Uterus (tissue), 4 donors: ENCODE results near the gene ATP7B. TPM values are rescaled to one million over a fixed set of nuclear protein-coding genes. Genes with fewer than 3 reads are reported as not detected.
"Not testable (repeated sequence)": the region's sequence is repeated elsewhere in the genome, so short reads cannot be mapped to it uniquely, and the experiment has no call there.

Experiments used
- DNase-seq, 2 donors: peaks; one replicate each; pipeline ENCODE4 v3.0.0-alpha.2; 2019 to 2020
- H3K27ac ChIP-seq, 2 donors: fragments of 200-600 bp; sonication (generic); 1 replicate in 1 of 2; 2 replicates in 1 of 2; pipeline ENCODE4 v1.5.1; 2016 to 2018
- H3K27me3 ChIP-seq, 2 donors: fragments of 200-600 bp; sonication (generic); one replicate each; pipeline ENCODE4 v1.5.1; 2018 to 2019; ENCODE audit warnings: control low read depth in 1 of 2
- H3K36me3 ChIP-seq, 2 donors: fragments of 200-600 bp; sonication (generic); one replicate each; pipeline ENCODE4 v1.5.1; 2019; ENCODE audit warnings: control low read depth in 1 of 2
- H3K4me1 ChIP-seq, 2 donors: fragments of 200-600 bp; sonication (generic); one replicate each; pipeline ENCODE4 v1.5.1; 2018 to 2019; ENCODE audit warnings: control low read depth in 1 of 2
- H3K4me3 ChIP-seq, 2 donors: fragments of 200-600 bp; sonication (generic); 1 replicate in 1 of 2; 2 replicates in 1 of 2; pipeline ENCODE4 v1.5.1; 2018 to 2019; ENCODE audit warnings: mild to moderate bottlenecking in 1 of 2
- H3K9me3 ChIP-seq, 2 donors: fragments of 200-600 bp; sonication (generic); one replicate each; pipeline ENCODE4 v1.5.1; 2019; ENCODE audit warnings: control low read depth in 1 of 2
- POLR2A ChIP-seq, 2 donors: fragments of 450-650 bp; IDR thresholded peaks; one replicate each; pipeline ENCODE4 v1.6.1; 2016; ENCODE audit warnings: antibody characterized with exemption in 2 of 2, mild to moderate bottlenecking in 1 of 2, moderate library complexity in 1 of 2
- intact Hi-C: fragments of 100-400 bp; cut with DNase I; formaldehyde crosslinking; loops from one replicate; pipeline ENCODE4 v1.15.1; 2023; ENCODE audit warnings: low total_unique reads
- total RNA-seq, 4 donors: library from RNA; depleted of rRNA in 3 of 4; stranded (reverse); fragments of >200 nt in 3 of 4; gene quantifications; one replicate each; pipeline versions ENCODE4 v1.1.0 to v1.2.4, GENCODE V29; 2014 to 2023
- TF ChIP-seq, protein P1 (sequence below), 4 experiments: fragments of 200-600 bp in 2 of 4; fragments of 450-650 bp in 2 of 4; sonication (generic) in 2 of 4; IDR thresholded peaks; one replicate each; pipeline ENCODE4 v1.5.1; 2016 to 2019; ENCODE audit warnings: antibody characterized with exemption in 4 of 4, mild to moderate bottlenecking in 2 of 4, moderate library complexity in 1 of 4
- donor health status: DM: yes; HTN: yes; CAD: no.

ATP7B gene
- total RNA-seq, 4 donors from 2014 or later = 9.2 to 16.2 (median 9.9) TPM

- Histone ChIP-seq H3K4me3 (no peak overlapping the region), H3K27ac (no peak overlapping the region), H3K9me3 (no peaks in the 10 kb centered on the region), H3K4me1 (no peaks in the 10 kb centered on the region), H3K36me3 (no peaks in the 10 kb centered on the region), H3K27me3 (no peaks in the 10 kb centered on the region)
- no peak for TF ChIP-seq POLR2A (IDR thresholded peaks at IDR 0.05)
- TF ChIP-seq, protein P1, sequence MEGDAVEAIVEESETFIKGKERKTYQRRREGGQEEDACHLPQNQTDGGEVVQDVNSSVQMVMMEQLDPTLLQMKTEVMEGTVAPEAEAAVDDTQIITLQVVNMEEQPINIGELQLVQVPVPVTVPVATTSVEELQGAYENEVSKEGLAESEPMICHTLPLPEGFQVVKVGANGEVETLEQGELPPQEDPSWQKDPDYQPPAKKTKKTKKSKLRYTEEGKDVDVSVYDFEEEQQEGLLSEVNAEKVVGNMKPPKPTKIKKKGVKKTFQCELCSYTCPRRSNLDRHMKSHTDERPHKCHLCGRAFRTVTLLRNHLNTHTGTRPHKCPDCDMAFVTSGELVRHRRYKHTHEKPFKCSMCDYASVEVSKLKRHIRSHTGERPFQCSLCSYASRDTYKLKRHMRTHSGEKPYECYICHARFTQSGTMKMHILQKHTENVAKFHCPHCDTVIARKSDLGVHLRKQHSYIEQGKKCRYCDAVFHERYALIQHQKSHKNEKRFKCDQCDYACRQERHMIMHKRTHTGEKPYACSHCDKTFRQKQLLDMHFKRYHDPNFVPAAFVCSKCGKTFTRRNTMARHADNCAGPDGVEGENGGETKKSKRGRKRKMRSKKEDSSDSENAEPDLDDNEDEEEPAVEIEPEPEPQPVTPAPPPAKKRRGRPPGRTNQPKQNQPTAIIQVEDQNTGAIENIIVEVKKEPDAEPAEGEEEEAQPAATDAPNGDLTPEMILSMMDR (IDR thresholded peaks at IDR 0.05) = no peak
- DNase-seq = no peak
- intact Hi-C loops = no loop called here
Measured at GRCh38 chr13:52043675-52044074, 32.4 kb upstream of the ATP7B start.

DNA sequence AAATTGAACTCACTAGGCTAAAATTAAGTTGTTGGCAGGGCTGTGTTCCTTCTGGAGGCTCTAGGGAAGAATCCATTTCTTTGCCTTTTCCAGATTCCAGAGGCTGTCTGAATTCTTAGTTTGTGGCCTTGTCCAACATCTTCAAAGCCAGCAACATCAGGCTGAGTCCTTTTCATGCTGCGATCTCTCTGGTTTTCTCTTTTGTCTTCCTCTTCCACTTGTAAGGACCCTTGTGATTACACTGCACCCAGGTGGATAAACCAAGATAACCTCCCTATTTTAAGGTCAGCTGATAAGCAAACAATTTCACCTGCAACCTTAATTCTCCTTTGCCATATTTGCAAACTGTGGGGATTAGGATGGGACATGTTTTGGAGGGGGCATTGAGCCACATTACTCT is 24.8 kb upstream of the ATP7B start:
- TF ChIP-seq, protein P1 (IDR thresholded peaks at IDR 0.05) = no peak
- no peak for TF ChIP-seq POLR2A (IDR thresholded peaks at IDR 0.05)
- intact Hi-C loops = no loop called here
- Histone ChIP-seq H3K4me1 (no peaks in the 10 kb centered on the region), H3K9me3 (no peaks in the 10 kb centered on the region), H3K27ac (no peak overlapping the region), H3K4me3 (no peak overlapping the region), H3K36me3 (no peaks in the 10 kb centered on the region), H3K27me3 (no peaks in the 10 kb centered on the region)
- no peak for DNase-seq

- no peak for DNase-seq
- TF ChIP-seq, protein P1 (IDR thresholded peaks at IDR 0.05) = no peak
- no peak for TF ChIP-seq POLR2A (IDR thresholded peaks at IDR 0.05)
- intact Hi-C loops = no loop called here
- H3K27ac ChIP-seq = no peak overlapping the region
- no peaks in the 10 kb centered on the region for H3K36me3 ChIP-seq
- H3K27me3 ChIP-seq = no peaks in the 10 kb centered on the region
- no peaks in the 10 kb centered on the region for H3K4me1 ChIP-seq
- H3K4me3 ChIP-seq = no peak overlapping the region
- no peaks in the 10 kb centered on the region for H3K9me3 ChIP-seq
Measured at GRCh38 chr13:52034616-52035226, 23.5 kb upstream of the ATP7B start.

DNA sequence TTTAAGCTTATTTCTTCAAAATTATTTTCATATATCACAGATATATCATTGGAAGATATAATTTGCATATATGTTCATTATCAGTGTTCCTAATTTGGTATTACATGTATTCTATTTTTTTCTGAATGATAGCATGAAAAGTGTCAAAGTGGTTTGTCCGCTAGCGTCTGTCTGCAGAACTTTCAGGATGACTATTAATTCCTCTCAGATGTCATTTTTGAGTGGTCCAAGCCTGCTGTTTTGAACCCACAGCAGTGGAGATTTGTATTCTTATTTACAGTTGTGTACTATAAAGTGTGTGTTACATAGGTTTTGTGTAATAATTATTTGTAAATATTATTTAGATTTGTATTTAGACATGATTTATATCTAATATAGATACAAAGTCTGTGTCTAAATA is 21.8 kb upstream of the ATP7B start:
- intact Hi-C loops = no loop called here

DNA sequence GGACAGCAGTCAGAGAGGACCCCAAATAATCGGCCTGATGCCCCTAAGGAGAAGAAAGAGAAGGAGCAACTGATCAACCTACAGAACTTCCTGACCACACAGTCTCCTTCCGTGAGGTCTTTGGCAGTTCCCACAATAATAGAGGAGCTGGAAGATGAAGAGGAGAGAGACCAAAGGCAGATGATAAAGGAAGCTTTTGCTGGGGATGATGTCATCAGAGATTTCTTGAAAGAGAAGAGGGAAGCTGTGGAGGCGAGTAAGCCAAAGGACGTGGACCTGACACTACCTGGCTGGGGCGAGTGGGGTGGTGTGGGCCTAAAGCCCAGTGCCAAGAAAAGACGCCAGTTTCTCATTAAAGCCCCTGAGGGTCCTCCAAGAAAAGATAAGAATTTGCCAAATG is 19.2 kb upstream of the ATP7B start:
- H3K27me3 ChIP-seq, intact Hi-C loops, H3K36me3 ChIP-seq: not testable (repeated sequence)

More for the DNA sequence above, 21.8 kb upstream of the ATP7B start:
- TF ChIP-seq, protein P1 (IDR thresholded peaks at IDR 0.05) = no peak
- TF ChIP-seq POLR2A (IDR thresholded peaks at IDR 0.05) = no peak
- H3K36me3 ChIP-seq = no peaks in the 10 kb centered on the region
- H3K9me3 ChIP-seq = no peaks in the 10 kb centered on the region
- no peak overlapping the region for H3K4me3 ChIP-seq
- DNase-seq = no peak
- no peaks in the 10 kb centered on the region for H3K4me1 ChIP-seq
- no peaks in the 10 kb centered on the region for H3K27me3 ChIP-seq
- no peak overlapping the region for H3K27ac ChIP-seq

DNA sequence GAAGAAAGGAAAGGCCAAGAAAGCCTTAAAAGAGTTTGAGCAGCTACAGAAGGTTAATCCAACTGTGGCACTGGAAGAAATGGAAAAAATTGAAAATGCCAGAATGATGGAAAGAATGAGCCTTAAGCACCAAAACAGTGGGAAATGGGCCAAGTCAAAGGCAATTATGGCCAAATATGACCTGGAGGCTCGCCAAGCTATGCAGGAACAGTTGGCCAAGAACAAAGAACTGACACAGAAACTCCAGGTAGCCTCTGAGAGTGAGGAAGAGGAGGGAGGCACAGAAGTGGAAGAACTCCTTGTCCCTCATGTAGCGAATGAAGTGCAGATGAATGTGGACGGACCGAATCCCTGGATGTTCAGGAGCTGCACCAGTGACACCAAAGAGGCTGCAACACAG is 18.3 kb upstream of the ATP7B start:
- no peak for TF ChIP-seq POLR2A (IDR thresholded peaks at IDR 0.05)
- TF ChIP-seq, protein P1 (IDR thresholded peaks at IDR 0.05) = no peak
- H3K27ac ChIP-seq = no peak overlapping the region
- H3K27me3 ChIP-seq = no peaks in the 10 kb centered on the region
- H3K9me3 ChIP-seq = no peaks in the 10 kb centered on the region
- DNase-seq = no peak
- no peaks in the 10 kb centered on the region for H3K36me3 ChIP-seq
- no peak overlapping the region for H3K4me3 ChIP-seq
- intact Hi-C loops = no loop called here
- H3K4me1 ChIP-seq = no peaks in the 10 kb centered on the region

More for the DNA sequence above, 19.2 kb upstream of the ATP7B start:
- H3K4me1 ChIP-seq, DNase-seq, H3K27ac ChIP-seq, H3K9me3 ChIP-seq, H3K4me3 ChIP-seq: not testable (repeated sequence)
